Stimulated activated CD4-positive, alpha-beta T cell treated with anti-CD3 and anti-CD28 coated beads, Interleukin-15, amount 100 ng/mL, for 1 hour (primary cell): ENCODE measurements around the gene SLC1A5.
"Not testable (repeated sequence)": the region's sequence is repeated elsewhere in the genome, so short reads cannot be mapped to it uniquely, and the experiment has no call there.

ENCODE experiments used
- DNase-seq, 2 donors: peaks; one replicate each; pipeline ENCODE4 v3.0.0-alpha.2; 2020; ENCODE audit warnings: low read depth in 1 of 2, low spot score in 1 of 2

SLC1A5 gene

GRCh38 chr19:46788262-46788967 lies at the start of gene SLC1A5:
Gene SLC1A5 (minus strand): TSS chr19:46788594. CDS start chr19:46787965, 629 bp downstream.
- DNase-seq: peak; percentile 94 to 99

DNA sequence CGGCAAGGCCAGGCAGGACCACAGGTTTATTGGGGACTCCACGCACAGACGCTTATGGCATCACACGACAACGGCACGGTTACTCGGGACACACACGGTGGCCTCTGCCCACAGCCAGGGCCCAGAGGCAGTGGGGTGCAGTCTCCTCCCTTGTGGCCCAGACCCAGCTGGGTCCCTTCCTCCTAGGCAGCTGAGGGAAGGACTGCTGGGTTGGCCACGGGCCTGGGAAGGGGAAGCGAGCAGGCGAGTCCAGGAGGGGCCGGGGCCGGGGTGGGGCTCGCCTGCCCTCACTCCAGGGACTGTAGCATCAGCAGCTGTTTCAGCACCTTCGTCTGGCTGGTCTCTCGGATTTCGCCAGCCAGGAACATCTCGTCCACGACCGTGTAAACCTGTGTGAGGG lies 49.8 kb upstream of the SLC1A5 start:
- no peak for DNase-seq

DNA sequence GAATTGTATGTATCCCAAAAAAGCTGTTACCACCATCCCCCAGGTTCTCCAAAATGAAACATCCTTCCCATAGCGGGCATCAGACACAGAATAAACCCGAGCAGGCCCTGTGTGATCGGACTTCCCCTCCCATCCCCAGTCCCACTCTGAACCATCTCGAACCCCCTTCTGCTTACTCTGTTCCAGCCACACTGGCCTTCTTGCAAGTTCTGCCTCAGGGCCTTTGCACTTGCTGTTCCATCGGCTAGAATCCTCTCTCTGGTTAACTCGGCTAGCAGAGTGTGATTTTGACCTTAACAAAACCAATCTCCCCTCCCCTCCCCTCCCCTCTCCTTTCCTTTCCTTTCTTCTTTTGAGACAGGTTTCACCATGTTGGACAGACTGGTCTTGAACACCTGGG lies 46.6 kb upstream of the SLC1A5 start:
- no peak for DNase-seq

- no peak for DNase-seq
These were observed 45.7 kb upstream of the SLC1A5 start for GRCh38 chr19:46834121-46834520.

GRCh38 chr19:46830864-46831263 lies 42.5 kb upstream of the SLC1A5 start:
- DNase-seq: no peak

GRCh38 chr19:46828484-46828883 lies 40.1 kb upstream of the SLC1A5 start:
- DNase-seq: no peak

GRCh38 chr19:46825731-46826055 lies 37.3 kb upstream of the SLC1A5 start:
- DNase-seq: no peak

DNA sequence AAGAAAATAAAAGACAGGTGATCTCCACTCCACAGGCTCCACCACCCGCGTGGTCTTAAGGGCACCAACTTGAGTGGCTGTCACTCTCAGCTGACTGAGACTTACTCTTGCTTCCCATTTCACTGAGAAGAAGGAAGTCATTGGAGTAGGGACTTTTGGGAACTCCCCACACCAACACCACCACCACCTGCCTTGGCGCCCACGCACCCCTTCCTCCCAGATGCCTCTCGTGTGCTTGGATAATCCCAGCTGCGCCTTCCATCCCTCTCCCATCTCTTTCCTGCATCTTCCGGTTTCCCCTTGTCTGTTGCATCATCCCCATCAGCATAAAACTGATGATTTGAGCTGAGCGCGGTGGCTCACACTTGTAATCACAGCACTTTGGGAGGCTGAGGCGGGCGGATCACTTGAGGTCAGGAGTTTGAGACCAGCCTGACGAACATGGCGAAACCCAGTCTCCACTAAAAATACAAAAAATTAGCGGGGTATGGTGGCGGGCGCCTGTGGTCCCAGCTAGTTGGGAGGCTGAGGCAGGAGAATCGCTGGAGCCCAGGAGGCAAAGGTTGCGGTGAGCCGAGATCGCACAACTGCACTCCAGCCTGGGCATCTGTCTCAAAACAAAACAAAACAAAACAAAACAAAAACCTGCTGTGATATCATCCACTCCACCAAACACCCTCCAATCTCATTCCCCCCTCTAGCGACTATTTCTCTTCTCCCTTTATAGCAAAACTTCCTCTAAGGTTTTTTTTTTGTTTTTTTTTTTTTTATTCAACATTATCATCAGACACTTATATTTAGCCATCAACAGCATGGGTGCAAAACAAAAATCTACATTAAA lies 36.7 kb upstream of the SLC1A5 start:
- DNase-seq: no peak

- no peak for DNase-seq
These were observed 34.7 kb upstream of the SLC1A5 start for GRCh38 chr19:46823049-46823448.

DNA sequence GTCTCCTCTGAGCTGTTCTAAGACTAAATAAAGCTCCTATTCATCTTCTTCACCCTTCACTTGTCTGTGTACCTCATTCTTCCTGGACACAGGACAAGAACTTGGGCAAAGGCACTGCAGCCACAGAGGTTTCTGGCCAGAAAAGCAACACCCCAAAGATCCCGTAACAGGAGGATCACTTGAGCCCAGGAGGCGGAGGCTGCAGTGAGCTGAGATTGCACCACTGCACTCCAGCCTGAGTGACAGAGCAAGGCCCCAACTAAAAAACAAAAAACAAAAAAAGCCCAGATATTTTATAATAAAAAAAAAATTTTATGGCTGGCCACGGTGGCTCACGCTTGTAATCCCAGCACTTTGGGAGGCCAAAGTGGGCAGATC lies 34.0 kb upstream of the SLC1A5 start:
- DNase-seq: not testable (repeated sequence)

GRCh38 chr19:46821512-46822409 lies 33.4 kb upstream of the SLC1A5 start:
- DNase-seq: peak; percentile 18 to 40

DNA sequence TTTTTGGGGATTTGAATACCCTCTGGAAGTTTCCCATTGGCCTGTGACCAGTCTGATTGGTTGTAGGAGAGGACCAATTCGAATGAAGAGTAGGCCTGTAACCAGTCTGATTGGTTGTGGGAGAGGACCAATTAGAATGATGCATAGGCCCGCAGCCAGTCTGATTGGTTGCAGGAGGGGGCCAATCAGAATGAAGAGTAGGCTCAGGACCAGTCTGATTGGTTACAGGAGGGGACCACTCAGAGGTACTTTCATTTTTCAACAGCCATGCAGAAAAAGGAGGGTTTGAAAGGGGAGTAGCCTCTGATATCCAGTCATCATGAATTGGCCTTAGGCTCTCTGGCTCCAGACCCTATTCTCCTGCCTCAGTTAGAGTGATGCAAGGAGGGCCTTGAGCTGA lies 30.4 kb upstream of the SLC1A5 start:
- no peak for DNase-seq

DNA sequence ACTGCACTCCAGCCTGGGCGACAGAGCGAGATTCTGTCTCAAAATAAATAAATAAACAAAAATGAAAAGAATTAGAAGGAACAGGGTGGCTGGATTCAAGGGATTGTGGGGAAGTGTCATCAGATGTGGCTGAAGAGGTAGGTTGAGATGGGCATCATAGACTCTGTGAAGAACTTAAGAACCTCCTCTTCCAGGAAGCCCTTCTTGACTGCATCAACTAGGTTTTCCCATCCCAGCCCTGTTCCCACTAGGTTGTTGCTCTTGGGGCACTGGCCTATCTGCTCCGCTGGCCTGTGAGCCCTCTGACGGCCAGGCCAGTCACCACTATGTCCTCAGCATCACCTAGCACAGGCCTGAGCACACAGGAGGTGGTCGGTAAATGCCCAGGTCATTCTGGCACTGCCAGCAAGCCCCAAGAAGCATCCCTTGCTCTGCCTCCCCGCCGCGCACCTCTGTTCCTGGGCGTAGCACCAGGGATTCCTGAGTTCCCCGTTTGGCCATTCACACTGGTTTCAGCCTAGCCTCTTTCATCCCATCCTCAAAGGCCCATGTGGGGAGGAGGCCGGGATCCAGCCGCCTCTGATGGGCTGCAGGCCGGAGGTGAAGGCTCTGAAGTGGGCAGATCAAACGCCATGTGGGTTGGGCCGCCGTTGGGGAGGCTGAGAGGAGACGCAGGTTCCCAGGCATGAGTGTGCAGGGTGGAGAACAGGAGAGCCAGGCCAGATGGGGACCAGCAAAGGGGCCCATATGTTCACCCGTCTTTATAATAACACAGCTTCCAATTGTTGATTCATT lies 27.6 kb upstream of the SLC1A5 start:
- DNase-seq: no peak

- DNase-seq: no peak
These were observed 25.5 kb upstream of the SLC1A5 start for GRCh38 chr19:46813839-46814358.

DNA sequence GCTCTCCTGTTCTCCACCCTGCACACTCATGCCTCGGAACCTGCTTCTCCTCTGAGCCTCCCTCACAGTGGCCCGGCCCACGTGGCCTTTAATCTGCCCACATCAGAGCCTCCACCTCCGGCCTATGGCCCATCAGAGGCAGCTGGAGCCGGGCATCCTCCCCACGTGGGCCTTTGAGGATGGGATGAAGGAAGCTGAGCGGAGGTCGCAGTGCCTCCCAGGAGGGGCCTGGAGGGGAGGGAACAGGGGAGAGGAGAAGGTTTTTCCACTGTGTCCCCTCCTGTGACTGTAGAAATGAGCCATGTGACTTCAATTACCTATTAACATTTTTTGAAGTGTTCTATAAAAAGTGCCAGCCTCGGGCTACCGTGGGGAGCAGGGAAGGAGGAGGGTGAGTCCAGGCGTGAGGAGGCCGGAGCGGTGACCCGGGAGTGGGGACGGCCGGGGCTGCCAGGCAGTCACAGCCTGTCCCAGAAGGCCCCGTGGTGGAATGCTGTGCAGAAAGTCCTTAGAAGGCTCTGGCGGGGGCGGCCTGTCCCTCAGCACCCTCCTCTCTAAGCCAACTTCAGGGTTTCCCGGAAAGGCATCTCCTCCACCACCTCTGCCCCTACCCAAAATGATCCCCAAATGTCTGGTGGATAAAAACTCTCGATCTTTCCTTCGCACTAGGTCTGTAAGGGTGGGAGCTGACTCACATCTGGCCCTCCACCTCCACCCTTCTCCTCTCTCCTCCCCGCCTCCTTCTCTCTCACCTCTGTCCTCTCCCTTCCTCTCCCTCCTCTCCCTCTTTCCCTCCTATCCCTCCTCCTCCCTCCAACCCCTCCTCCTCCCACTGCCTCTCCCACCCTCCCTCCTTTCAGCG lies 24.8 kb upstream of the SLC1A5 start:
- DNase-seq: no peak

- DNase-seq: no peak
These were observed 21.3 kb upstream of the SLC1A5 start for GRCh38 chr19:46809534-46810272.

DNA sequence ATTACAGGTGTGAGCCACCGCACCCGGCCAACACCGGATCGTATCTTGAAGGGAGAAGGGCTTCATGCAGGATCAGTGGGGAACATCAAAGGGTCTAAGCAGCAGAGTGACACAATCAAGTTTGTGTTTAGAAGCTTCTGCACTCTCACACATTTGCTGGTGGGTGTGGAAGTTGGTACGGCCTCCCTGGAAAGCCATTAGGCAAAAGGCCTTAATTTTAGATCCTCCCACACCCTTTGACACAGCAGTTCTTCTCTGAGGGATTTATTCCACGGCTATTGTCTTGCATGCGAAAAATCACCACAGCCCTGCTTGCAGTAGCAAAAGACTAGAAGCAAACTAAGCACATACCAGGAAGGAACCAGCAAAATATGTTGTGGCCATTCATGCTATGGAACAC lies 18.3 kb upstream of the SLC1A5 start:
- DNase-seq: no peak

- DNase-seq: not testable (repeated sequence)
These were observed 16.0 kb upstream of the SLC1A5 start for GRCh38 chr19:46804432-46804831.

DNA sequence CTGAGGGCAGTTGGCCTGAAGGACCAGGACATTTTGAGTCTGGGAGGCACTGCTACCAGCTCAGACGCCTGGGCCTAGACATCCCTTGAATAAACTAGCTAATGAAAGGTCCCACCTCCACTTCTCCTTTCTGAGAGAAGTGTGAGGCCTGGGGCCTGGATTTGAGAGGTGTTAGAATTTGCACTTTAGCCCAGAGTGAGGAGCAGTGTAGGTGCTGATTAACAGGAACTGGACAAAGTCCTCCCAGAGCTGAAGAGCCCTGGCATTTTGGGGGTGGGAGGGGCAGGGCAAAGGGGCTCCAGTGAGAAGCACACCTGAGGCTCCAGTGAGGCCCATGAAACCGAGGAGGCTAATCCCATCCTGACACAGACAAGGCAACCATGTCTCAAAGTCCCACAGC lies 15.2 kb upstream of the SLC1A5 start:
- DNase-seq: no peak
